ENCODE results near the gene PPARD.

DNA sequence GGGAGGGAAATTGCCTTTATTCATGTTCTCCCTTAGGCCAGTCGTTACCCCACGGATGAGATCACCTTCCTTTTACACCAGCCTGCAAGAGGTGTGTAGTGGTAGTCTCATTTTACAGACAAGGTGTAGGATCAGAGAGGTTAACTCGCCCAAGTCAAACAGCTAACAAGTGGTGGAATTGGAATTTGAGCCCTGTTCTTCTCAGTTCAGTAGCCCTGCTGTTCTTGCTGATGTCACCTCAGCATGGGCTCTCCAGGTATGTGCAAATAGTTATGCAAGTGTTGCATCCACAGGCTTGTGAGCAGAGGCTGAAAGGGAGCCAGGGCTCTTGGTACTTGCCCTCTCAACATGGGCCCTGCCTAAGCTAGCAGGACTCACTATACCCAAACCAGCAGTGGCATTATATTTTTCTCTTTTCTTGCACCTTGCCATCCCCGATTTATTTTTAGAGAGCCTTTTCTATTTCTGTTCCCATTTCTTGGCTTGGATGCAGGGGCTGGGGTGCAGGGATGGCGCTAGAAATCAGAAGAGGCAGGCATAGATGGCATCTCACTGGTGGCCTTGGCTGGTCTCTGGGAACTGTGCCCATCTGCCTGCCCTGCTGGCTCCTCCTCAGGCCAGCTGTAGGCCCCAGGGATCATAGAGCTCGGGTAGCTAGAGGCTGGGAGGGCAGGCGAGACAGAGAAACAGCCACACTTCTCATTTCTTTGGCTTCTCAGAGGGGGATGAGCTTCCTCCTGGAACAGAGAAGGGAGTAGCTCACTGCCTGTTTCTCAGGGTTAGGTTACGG lies 18.2 kb downstream of the PPARD start:
- TF ChIP-seq, protein P1, sequence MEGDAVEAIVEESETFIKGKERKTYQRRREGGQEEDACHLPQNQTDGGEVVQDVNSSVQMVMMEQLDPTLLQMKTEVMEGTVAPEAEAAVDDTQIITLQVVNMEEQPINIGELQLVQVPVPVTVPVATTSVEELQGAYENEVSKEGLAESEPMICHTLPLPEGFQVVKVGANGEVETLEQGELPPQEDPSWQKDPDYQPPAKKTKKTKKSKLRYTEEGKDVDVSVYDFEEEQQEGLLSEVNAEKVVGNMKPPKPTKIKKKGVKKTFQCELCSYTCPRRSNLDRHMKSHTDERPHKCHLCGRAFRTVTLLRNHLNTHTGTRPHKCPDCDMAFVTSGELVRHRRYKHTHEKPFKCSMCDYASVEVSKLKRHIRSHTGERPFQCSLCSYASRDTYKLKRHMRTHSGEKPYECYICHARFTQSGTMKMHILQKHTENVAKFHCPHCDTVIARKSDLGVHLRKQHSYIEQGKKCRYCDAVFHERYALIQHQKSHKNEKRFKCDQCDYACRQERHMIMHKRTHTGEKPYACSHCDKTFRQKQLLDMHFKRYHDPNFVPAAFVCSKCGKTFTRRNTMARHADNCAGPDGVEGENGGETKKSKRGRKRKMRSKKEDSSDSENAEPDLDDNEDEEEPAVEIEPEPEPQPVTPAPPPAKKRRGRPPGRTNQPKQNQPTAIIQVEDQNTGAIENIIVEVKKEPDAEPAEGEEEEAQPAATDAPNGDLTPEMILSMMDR (IDR thresholded peaks at IDR 0.05): no peak
- no peak for TF ChIP-seq POLR2A (IDR thresholded peaks at IDR 0.05)
